HL-60 (cell line): Measurements from ENCODE around the gene SLC9C2.

Experiments used
- CTCF ChIP-seq: IDR thresholded peaks from one replicate; pipeline ENCODE4 v1.5.1; 2011; ENCODE audit warnings: low read length, control low read depth, inconsistent platforms; ENCODE audit not compliant: insufficient read depth
- GABPA ChIP-seq: IDR thresholded peaks from 2 replicates; pipeline ENCODE4 v1.6.1; 2012; ENCODE audit warnings: low read depth

GRCh38 chr1:173580071-173580470 is 22.8 kb downstream of the SLC9C2 start:
- TF ChIP-seq CTCF, result no peak
- TF ChIP-seq GABPA, result no peak
